ENCODE measurements around the gene DAZAP1.

Gene DAZAP1

DNA sequence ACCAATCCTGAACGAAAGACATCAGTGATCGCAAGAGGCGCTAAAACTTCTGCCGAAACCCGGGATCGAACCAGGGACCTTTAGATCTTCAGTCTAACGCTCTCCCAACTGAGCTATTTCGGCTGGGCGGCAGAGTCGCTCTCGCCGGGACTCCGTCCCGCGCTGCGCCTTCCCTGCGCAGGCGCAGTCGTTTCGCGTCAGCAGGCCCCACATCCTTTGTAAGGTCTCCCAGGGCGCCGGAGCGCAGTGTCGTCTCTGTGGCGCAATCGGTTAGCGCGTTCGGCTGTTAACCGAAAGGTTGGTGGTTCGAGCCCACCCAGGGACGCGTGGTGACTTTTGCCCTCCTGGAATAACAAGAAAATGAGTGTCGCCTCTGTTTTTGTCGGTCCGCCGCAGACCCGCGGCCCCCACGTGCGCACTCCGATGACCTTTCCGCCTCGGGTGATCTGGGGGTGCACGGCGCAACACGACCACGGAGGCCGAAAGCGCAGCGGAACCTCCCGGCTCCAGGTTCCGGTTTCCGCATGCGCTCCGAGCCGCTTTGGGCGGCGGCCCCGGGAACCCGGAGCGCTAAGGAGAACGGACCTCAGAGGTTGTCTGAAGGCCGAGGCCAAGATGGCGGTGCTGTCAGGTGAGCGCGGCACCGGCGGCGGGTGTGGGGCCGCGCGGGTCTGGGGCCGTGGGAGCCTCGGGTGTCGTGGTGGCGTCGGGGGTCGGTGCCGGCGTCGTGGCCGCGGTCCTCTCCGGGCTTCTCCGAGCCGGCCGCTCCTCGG lies 23.9 kb upstream of the DAZAP1 start, which contains the start of gene NDUFS7:
TSS of gene NDUFS7 (plus strand) at position 596 of the 773 bp plus-strand sequence. CDS start at position 616, 20 bp downstream.
- TF ChIP-seq GATA2 (IDR thresholded peaks at IDR 0.05; ENCODE audit: low read depth, low read length) (peak; percentile 22; the same call in 1 of the 2 replicates), GATA3 (IDR thresholded peaks at IDR 0.05; ENCODE audit: low read depth, low read length) (no peak)

DNA sequence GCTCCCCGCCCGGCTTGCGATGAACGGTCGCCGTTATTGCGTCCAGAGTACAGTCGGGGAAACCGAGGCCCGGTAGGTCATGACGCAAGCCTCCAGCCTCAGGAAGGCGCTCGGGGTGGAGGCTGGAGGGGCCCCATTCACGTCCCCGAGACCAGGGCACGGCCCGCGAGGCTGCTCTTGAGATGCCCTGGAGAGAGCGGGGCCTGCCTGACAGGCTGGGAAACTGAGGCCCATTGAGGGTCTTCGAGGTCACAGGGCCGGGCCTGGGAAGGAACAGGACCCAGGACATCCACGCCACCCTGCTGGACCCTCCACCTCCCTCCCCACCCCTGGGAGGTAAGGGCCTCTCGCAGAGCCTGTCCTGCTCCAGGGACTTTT lies 23.3 kb upstream of the DAZAP1 start:
- no peak for TF ChIP-seq GATA3 (IDR thresholded peaks at IDR 0.05; ENCODE audit: low read depth, low read length)
- TF ChIP-seq GATA2 (IDR thresholded peaks at IDR 0.05; ENCODE audit: low read depth, low read length) = no peak

DNA sequence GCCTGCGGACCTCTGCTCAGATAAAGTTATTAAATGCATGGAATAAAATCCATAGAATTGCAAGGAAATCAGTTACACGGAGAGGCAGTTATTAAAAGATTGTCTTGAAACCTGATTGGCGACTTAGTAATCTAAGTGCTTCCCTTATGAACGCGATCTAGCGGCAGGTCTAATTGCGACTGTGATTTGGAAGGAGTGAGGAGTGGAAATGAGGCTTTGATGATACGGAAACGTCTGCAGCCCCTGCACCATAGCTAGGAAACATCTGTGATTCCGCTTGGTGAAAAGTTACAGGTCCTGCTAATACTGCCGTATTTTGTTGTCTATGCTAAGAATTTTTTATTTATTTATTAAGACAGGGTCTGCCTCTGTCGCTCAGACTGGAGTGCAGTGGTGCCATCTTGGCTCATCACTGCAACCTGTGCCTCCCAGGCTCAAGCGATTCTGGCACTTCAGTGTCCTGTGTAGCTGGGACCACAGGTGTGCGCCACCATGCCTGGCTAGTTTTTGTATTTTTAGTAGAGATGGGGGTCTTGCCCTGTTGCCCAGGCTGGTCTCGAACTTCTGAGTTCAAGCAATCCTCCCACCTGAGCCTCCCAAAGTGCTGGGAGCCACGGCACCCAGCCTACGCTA lies 22.8 kb upstream of the DAZAP1 start:
- no peak for TF ChIP-seq GATA3 (IDR thresholded peaks at IDR 0.05; ENCODE audit: low read depth, low read length)
- no peak for TF ChIP-seq GATA2 (IDR thresholded peaks at IDR 0.05; ENCODE audit: low read depth, low read length)

DNA sequence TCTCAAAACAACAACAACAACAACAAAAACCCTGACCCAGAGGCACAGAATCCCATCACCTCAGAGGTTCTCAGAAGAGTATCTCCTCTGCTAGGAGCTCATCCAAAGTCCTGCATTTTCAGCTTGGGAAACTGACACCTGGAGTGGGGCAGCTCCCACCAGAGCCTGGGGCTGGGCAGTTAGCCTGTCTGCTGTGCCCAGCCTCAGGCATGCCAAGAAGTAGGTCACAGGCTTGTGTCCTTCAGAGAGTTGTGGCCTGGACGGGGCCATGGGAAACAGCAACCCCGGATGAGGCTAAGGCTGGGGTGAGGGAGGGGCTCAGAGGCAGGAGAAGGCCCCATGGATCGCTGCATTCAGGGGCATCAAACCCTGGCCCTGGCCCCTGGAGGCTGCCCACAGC lies 21.6 kb upstream of the DAZAP1 start:
- TF ChIP-seq GATA3 (IDR thresholded peaks at IDR 0.05; ENCODE audit: low read depth, low read length) (no peak), GATA2 (IDR thresholded peaks at IDR 0.05; ENCODE audit: low read depth, low read length) (no peak)

DNA sequence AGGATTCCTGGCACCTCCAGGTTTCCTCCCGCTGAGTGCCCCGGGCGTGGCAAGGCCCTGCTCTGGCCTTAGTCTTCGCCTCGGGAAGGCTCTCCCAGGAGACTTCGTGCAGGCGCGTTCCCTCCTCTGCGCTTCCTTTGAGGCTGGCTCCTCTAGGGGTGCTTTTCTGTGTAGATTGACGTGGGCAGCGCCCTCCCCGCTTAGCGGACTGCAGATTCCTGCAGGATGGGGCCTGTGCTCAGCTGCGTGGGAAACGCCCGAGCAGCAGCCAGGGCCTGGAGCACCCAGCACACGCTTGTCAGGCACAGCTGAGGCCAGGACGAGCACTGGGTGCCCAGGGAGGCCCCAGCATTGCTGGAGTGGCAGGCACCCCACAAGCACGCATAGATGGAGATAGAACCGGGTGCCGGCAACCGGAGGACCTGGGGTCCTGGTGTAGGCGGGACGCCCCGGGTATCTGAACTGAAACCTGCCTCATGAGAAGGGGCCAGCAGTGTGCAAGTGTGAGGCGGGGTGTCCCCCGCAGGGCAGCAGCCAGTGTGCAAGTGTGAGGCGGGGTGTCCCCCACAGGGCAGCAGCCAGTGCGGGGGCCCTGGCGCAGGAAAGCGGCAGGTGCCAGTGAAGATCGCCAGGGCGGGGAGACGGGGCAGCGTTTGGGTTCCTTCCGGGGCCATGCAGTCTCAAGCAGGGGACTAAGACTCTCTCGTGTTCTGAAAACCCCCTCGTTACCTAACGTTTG lies 20.3 kb upstream of the DAZAP1 start:
- no peak for TF ChIP-seq GATA2 (IDR thresholded peaks at IDR 0.05; ENCODE audit: low read depth, low read length)
- TF ChIP-seq GATA3 (IDR thresholded peaks at IDR 0.05; ENCODE audit: low read depth, low read length) = no peak

DNA sequence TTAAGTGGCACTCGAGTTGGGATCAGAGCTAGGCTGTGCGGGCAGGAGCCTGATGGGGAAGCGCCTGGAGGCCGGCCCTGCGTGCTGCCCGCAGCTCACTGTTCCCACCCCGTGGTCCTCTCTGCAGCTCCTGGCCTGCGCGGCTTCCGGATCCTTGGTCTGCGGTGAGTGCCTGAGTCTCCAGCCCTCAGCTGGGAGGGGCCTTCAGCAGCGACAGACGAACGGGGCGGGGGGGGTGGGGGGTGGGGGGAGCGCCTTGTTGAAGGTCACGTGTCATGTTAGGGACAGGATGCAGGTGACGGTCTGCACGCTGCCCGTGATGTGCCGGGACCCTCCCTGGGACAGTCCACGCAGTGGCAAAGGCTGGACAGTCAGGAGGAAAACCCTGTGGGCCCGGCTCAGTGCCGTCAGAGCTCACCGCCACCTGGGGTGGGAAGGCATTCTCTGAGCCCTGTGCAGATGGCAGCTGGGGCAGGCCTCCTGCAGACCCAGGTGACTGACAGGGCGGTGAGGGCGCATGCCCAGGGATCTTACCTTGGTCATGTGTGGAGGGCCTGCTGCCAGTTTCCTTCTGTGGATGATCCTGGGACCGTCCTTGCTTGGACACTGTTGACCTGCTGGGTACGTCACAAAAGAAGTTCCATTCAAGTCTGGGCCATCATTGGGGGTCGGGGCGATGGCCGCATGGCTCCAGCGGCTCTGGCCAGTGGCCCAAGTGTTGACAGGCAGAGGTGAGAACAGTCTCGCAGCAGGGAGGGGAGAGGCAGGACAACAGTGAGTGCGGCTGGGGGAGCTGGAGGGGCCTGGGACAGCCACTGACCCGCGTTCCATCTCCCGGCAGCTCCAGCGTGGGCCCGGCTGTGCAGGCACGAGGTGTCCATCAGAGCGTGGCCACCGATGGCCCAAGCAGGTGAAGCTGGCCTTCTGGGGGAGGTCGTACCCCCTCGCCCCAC lies 19.4 kb upstream of the DAZAP1 start:
- no peak for TF ChIP-seq GATA2 (IDR thresholded peaks at IDR 0.05; ENCODE audit: low read depth, low read length)
- TF ChIP-seq GATA3 (IDR thresholded peaks at IDR 0.05; ENCODE audit: low read depth, low read length) = no peak

DNA sequence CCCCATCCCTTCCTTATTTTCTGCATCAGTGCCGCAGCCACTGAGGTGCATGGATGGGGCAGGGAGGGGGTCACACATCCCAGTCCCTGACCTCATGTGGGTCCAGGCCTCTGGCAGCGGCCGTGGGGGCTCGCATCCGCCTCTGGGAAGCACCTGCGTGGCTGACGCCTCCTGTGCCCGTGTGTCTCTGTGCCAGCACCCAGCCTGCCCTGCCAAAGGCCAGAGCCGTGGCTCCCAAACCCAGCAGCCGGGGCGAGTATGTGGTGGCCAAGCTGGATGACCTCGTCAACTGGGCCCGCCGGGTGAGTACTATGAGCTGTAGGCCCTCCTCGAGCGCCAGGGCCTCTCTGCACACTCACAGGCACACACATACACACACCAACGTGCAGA lies 18.8 kb upstream of the DAZAP1 start:
- no peak for TF ChIP-seq GATA2 (IDR thresholded peaks at IDR 0.05; ENCODE audit: low read depth, low read length)

DNA sequence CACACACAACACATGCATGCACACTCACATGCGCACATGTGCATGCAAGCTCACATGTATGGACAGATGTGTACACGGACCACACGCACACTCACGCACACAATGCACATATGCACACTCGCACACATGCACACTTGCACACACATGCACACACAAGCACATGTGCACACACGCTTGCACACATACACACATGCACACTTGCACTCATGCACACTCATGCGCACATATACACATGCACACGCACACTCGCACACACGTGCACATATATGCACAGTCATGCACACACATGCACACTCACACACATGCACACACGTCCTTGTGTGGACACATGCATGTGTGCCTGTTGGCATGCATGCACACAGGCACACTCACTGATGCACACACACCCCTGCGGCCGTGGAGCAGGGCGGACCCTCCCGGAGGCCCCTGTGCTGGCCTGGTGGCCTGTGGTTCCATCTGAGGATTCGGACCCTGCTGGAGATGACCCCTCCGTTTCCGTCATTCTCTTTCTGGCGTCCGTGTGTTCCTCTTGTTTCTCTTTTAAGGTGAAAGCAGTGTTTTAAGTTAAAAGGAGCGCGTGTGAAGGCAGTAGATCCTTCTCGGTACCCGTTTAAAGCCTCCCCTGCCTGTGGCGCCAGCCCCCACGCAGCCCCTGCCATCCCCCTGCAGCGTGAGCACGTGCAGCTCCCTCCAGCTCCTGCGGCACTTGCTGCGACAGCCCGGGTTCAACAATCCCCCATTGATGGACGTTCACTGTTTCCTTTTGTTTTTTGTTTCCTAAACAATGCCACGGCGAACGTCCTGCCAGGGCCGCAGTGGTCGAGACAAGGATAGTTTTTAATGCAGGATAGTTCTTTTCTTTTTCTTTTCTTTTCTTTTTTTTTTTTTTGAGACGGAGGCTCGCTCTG lies 18.1 kb upstream of the DAZAP1 start:
- TF ChIP-seq GATA2 (IDR thresholded peaks at IDR 0.05; ENCODE audit: low read depth, low read length) (no peak), GATA3 (IDR thresholded peaks at IDR 0.05; ENCODE audit: low read depth, low read length) (no peak)

DNA sequence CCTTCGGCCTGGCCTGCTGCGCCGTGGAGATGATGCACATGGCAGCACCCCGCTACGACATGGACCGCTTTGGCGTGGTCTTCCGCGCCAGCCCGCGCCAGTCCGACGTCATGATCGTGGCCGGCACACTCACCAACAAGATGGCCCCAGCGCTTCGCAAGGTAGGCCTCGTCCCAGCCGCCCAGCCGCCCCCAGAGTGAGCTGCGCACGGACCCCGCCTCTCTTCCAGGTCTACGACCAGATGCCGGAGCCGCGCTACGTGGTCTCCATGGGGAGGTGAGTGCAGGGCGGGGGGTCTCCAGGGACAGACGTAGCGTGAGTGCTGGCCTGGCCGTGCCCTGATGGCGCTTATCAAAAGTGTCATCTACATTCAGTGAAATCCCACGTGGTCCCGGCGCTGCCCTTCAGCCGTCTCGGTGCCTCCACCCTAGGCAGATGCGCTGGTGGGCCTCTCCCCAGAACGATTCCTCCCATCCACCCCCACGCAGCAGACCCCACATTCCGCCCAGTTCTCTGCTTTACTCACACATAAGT lies 16.4 kb upstream of the DAZAP1 start:
- TF ChIP-seq GATA2 (IDR thresholded peaks at IDR 0.05; ENCODE audit: low read depth, low read length) (no peak), GATA3 (IDR thresholded peaks at IDR 0.05; ENCODE audit: low read depth, low read length) (no peak)

DNA sequence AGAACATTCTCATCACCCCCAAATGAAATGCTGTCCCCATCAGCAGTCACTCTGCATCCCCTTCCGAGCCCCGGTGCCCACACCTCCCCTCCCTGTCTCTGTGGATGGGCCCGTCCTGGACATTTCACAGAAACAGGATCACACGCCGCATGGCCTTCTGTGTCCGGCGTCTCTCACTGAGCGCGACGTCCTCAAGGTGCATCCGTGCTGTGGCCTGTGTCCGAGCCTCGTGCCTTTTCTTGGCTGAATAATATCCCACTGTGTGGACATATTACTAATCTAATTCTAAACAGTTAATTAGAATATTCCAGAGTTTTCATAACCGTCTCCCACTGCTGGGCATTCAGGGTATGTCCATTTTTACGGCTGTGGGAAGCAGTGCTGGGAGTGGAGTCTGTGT lies 15.0 kb upstream of the DAZAP1 start:
- TF ChIP-seq GATA3 (IDR thresholded peaks at IDR 0.05; ENCODE audit: low read depth, low read length) (no peak), GATA2 (IDR thresholded peaks at IDR 0.05; ENCODE audit: low read depth, low read length) (no peak)

DNA sequence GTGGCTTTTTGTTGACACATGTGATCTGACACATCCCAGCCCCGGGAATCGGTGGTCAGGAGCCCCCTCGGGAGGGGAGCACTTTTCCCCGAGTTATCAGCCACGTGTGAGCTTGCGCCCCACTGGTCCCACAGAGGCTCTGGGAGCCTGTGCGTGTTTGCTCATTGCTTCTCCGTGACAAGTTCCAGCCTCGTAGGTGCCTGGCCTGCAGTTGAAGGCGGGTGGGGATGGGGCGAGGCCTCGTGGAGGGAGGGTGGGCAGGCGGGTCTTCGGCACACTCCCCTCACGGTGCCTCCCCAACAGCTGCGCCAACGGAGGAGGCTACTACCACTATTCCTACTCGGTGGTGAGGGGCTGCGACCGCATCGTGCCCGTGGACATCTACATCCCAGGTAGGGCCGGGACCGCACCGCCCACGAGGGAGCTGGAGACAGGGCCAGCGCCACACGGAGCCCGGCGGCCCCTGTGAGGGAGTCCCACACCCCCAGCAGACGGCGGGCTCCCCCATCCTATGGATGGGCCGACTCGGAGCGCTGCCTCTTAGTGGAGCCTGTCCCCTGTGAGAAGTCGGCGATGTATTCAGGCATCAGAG lies 14.4 kb upstream of the DAZAP1 start:
- TF ChIP-seq GATA2 (IDR thresholded peaks at IDR 0.05; ENCODE audit: low read depth, low read length) (no peak), GATA3 (IDR thresholded peaks at IDR 0.05; ENCODE audit: low read depth, low read length) (no peak)

DNA sequence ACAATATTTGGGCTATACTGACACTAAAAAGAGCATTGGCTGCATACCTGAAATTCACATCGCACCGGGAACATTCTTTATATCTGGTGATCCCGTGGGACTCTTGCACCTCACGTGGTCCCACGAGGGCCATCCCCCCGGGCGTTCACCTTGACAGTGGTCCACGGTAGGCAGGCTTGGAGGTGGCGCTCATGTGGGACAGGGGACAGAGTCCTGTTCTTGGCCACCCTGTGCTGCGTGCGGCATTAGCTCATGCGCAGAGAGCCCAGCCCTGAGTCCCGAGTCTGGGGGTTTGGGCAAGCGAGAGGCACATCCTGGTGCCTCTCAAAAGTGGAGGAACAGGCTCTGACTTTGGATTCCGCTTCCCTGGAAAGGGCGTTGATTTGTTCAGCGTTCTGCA lies 13.5 kb upstream of the DAZAP1 start:
- TF ChIP-seq GATA2 (IDR thresholded peaks at IDR 0.05; ENCODE audit: low read depth, low read length) = no peak
- no peak for TF ChIP-seq GATA3 (IDR thresholded peaks at IDR 0.05; ENCODE audit: low read depth, low read length)
